Activated CD8-positive, alpha-beta T cell treated with anti-CD3 and anti-CD28 coated beads for 36 hours (primary cell): ENCODE results near the gene PIEZO2. TPM values are rescaled to one million over a fixed set of nuclear protein-coding genes. Genes with fewer than 3 reads are reported as not detected.
A peak's percentile ranks its signal among the peaks of the same experiment; 100 is the strongest.

Source experiments
- ATAC-seq: fragments of 200-7000 bp; cut with Tn5 transposase; one replicate; pipeline ENCODE4 v1.10.0; 2021; ENCODE audit warnings: mild to moderate bottlenecking, moderate library complexity
- CTCF ChIA-PET: fragments of 350-600 bp; sonication (Branson Sonifier 250); formaldehyde crosslinking; loops from one replicate; lab custom pipeline; 2021; ENCODE audit warnings: antibody characterized with exemption; lab: Charles Lee
- POLR2A ChIA-PET: fragments of 350-600 bp; sonication (Branson Sonifier 250); formaldehyde crosslinking; loops from one replicate; lab custom pipeline; 2021; ENCODE audit warnings: antibody characterized with exemption; lab: Charles Lee
- DNase-seq: peaks from one replicate; pipeline ENCODE4 v3.0.0-alpha.2; 2020
- H3K27ac Mint-ChIP-seq: one replicate; pipeline ENCODE4 v1.8.0; 2021; ENCODE audit warnings: mild to moderate bottlenecking, mixed read lengths
- H3K27me3 Mint-ChIP-seq: one replicate; pipeline ENCODE4 v1.8.0; 2021; ENCODE audit warnings: mixed read lengths
- H3K36me3 Mint-ChIP-seq: one replicate; pipeline ENCODE4 v1.8.0; 2021; ENCODE audit warnings: low read depth, mixed read lengths
- H3K4me1 Mint-ChIP-seq: one replicate; pipeline ENCODE4 v1.8.0; 2021; ENCODE audit warnings: low read depth, mixed read lengths
- H3K4me3 Mint-ChIP-seq: one replicate; pipeline ENCODE4 v1.8.0; 2021; ENCODE audit warnings: mild to moderate bottlenecking, moderate library complexity, mixed read lengths
- H3K9me3 Mint-ChIP-seq: one replicate; pipeline ENCODE4 v1.8.0; 2021; ENCODE audit warnings: mixed read lengths
- CTCF ChIP-seq: fragments of 200-600 bp; IDR thresholded peaks from one replicate; pipeline ENCODE4 v1.8.0; 2022; ENCODE audit warnings: antibody characterized with exemption, mild to moderate bottlenecking
- intact Hi-C: fragments of 100-400 bp; cut with micrococcal nuclease; formaldehyde crosslinking; loops from one replicate; pipeline ENCODE4 v1.10.0; 2022
- total RNA-seq, 2 experiments: library from RNA; stranded (reverse); gene quantifications; one replicate each; pipeline ENCODE4 v1.2.3, GENCODE V29; 2021

The PIEZO2 gene
- total RNA-seq, 2 experiments from 2014 or later, result not detected

GRCh38 chr18:11160313-11160712 is 10.9 kb upstream of the PIEZO2 start:
- ATAC-seq, result no peak
- CTCF ChIA-PET, result no interaction called here
- POLR2A ChIA-PET, result no interaction called here
- TF ChIP-seq CTCF, result no peak
- intact Hi-C loops, result no loop called here
- Mint-ChIP-seq H3K27ac (no peak overlapping the region), H3K9me3 (no peaks in the 10 kb centered on the region), H3K4me1 (no peaks in the 10 kb centered on the region), H3K27me3 (peaks cover 4% of the 10 kb centered on the region), H3K4me3 (no peak overlapping the region), H3K36me3 (no peaks in the 10 kb centered on the region)
- DNase-seq, result no peak

GRCh38 chr18:11159844-11160243 is 10.5 kb upstream of the PIEZO2 start:
- Mint-ChIP-seq H3K27ac (no peak overlapping the region), H3K27me3 (peaks cover 4% of the 10 kb centered on the region), H3K9me3 (no peaks in the 10 kb centered on the region), H3K4me3 (no peak overlapping the region), H3K36me3 (no peaks in the 10 kb centered on the region), H3K4me1 (no peaks in the 10 kb centered on the region)
- intact Hi-C loops, result no loop called here
- DNase-seq (no peak), ATAC-seq (no peak)
- ChIA-PET CTCF (no interaction called here), POLR2A (no interaction called here)
- TF ChIP-seq CTCF, result no peak

- TF ChIP-seq CTCF, result no peak
- no peak overlapping the region for H3K4me3 Mint-ChIP-seq
- no peaks in the 10 kb centered on the region for H3K9me3 Mint-ChIP-seq
- ATAC-seq, result no peak
- no peaks in the 10 kb centered on the region for H3K27me3 Mint-ChIP-seq
- CTCF ChIA-PET, result interaction anchor here (1.6 kb wide), 1 partner anchor 305 kb away, joined by 4 read pairs; no protein-coding TSS in a partner anchor
- intact Hi-C loops, result no loop called here
- no peak for DNase-seq
- POLR2A ChIA-PET, result no interaction called here
- H3K4me1 Mint-ChIP-seq, result no peaks in the 10 kb centered on the region
- no peak overlapping the region for H3K27ac Mint-ChIP-seq
- H3K36me3 Mint-ChIP-seq, result no peaks in the 10 kb centered on the region
Measured at GRCh38 chr18:11156978-11157377, 7.6 kb upstream of the PIEZO2 start.

GRCh38 chr18:11155034-11155759 is 5.8 kb upstream of the PIEZO2 start:
- no peak for DNase-seq
- no peak for TF ChIP-seq CTCF
- peaks cover 6% of the 10 kb centered on the region for H3K27me3 Mint-ChIP-seq
- H3K9me3 Mint-ChIP-seq, result no peaks in the 10 kb centered on the region
- intact Hi-C loops, result no loop called here
- H3K4me1 Mint-ChIP-seq, result no peaks in the 10 kb centered on the region
- ChIA-PET POLR2A (no interaction called here), CTCF (interaction anchor here (1.2 to 1.6 kb wide), 4 partner anchors 17 to 595 kb away, joined by 4 read pairs; no protein-coding TSS in a partner anchor)
- ATAC-seq, result no peak
- H3K4me3 Mint-ChIP-seq, result no peak overlapping the region
- no peak overlapping the region for H3K27ac Mint-ChIP-seq
- no peaks in the 10 kb centered on the region for H3K36me3 Mint-ChIP-seq

GRCh38 chr18:11154368-11154989 is 5.1 kb upstream of the PIEZO2 start:
- peak; percentile 34 for TF ChIP-seq CTCF
- Mint-ChIP-seq H3K27ac (no peak overlapping the region), H3K36me3 (no peaks in the 10 kb centered on the region), H3K9me3 (no peaks in the 10 kb centered on the region), H3K27me3 (peaks cover 11% of the 10 kb centered on the region), H3K4me3 (no peak overlapping the region), H3K4me1 (no peaks in the 10 kb centered on the region)
- intact Hi-C loops, result loop anchor here (5.0 kb wide), 1 partner anchor 302 kb away; no protein-coding TSS in a partner anchor
- no peak for ATAC-seq
- no peak for DNase-seq
- ChIA-PET POLR2A (no interaction called here), CTCF (interaction anchor here (0.8 to 1.6 kb wide), 6 partner anchors 14 to 596 kb away, joined by 3 to 4 read pairs (median 4); no protein-coding TSS in a partner anchor)
